ENCODE data around the gene WDR7. TPM values are rescaled to one million over a fixed set of nuclear protein-coding genes. Genes with fewer than 3 reads are reported as not detected.
A peak's percentile ranks its signal among the peaks of the same experiment; 100 is the strongest.
"Not testable (repeated sequence)": the region's sequence is repeated elsewhere in the genome, so short reads cannot be mapped to it uniquely, and the experiment has no call there.

The WDR7 gene
- total RNA-seq, 1 experiment from 2014 or later = 7.3 TPM

GRCh38 chr18:56654280-56654679 lies 3.1 kb downstream of the WDR7 start:
- DNase-seq (ENCODE audit: low spot score) = not testable (repeated sequence)

GRCh38 chr18:56658261-56658660 lies 7.1 kb downstream of the WDR7 start:
- DNase-seq (ENCODE audit: low spot score) = no peak

DNA sequence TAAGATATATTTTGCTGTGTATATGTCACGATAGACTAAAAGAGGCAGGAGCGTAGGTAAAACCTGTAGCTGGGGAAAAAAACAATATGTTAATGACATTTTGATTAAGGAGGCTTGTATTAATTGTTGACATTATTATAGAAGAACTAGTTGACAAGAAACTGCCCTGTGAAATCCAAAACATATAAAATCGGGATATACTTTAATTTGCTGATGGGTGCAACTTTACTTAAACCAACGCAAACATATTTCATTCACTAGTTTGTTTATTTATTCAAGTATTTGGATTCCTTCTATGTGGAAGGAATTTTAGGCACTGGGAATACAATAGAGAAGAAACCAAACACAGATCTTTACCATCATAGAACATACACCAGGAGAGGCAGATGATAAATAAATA lies 8.0 kb downstream of the WDR7 start:
- DNase-seq (ENCODE audit: low spot score) = no peak

- DNase-seq (ENCODE audit: low spot score) = no peak
Observed at GRCh38 chr18:56660655-56661054, 9.5 kb downstream of the WDR7 start.

DNA sequence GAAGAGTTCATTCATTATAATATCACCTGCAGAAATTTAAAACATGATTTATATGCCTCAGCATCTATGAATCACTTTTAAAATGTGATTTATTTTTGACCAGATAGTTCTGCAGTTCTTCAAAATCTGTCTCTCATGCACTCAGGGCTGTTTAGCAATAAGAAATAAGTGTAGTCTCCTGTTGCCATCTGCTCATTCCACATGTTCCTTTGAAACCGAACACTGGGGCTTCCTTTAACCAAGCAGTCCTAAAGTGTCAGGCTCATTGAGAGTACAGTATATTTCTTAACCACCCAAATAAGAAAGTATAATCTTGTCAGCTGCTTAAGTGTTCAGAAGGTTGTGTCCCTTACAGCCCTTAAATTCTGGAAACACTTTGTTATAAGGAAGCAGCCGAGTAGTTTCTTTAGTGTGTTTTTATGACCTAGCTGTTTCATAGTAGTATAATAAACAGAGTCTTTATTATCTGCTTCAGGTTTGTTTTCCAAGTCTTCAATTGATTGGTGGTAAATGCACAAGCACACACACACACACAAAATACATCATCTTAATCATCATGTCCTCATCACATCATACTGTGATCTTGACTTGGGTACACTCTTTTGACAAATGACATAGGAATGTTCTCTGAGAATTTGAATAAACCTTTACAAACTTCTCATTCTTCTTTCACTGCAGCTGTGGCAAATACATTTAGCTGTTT lies 10.4 kb downstream of the WDR7 start:
- no peak for DNase-seq (ENCODE audit: low spot score)

GRCh38 chr18:56662063-56662408 lies 10.9 kb downstream of the WDR7 start:
- DNase-seq (ENCODE audit: low spot score) = no peak

- no peak for DNase-seq (ENCODE audit: low spot score)
Observed at GRCh38 chr18:56662502-56662901, 11.3 kb downstream of the WDR7 start.

- DNase-seq (ENCODE audit: low spot score) = no peak
Observed at GRCh38 chr18:56662902-56663301, 11.7 kb downstream of the WDR7 start.

DNA sequence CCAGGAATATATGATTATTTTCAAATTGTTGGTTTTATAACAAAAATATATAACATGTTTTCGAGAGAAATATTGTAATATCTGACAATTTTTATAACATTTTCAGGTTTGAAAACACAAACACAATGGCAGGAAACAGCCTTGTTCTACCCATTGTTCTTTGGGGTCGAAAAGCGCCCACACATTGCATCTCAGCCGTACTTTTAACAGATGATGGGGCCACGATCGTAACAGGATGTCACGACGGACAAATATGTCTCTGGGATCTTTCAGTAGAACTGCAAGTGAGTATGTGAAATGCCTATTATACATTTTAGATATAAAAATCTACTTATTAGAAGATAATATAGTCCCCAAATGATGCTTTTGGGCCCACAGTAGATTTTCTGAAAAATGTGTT lies 21.2 kb downstream of the WDR7 start:
- DNase-seq (ENCODE audit: low spot score) = no peak

DNA sequence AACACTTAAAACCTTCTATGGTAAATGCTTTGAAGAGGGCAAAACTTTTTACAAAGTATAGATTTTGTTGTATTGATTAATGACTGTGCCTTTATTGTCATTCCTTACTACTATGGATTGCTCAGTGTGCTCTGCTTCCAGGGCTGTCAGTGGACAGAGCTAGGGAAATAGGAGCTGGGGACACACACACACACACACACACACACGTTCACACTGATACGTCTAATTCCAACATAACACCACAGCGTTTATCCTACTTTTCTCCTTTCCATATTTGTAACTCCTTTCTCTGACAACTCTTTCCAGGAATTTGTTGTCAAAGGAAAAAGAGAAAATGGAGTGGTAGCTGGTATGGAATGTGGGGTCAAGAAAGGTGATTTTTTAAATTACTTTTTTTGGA lies 21.8 kb downstream of the WDR7 start:
- no peak for DNase-seq (ENCODE audit: low spot score)

DNA sequence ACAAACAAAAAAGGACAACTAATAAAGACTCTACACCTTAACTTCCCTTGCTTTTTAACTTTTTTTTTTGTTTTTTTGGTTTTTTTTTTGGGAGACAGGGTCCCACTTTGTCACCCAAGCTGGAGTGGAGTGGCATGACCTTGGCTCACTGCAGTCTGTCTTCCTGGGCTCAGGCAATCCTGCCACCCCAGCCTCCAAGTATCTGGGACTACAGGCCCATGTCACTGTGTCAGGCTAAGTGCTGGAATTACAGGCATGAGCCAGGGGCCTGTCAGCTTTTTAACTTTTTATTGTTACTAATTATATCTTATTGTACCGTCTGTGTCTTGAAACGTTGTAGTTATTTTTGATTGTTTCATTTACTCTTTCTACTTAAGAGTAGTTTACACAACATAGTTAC lies 25.5 kb downstream of the WDR7 start:
- no peak for DNase-seq (ENCODE audit: low spot score)

DNA sequence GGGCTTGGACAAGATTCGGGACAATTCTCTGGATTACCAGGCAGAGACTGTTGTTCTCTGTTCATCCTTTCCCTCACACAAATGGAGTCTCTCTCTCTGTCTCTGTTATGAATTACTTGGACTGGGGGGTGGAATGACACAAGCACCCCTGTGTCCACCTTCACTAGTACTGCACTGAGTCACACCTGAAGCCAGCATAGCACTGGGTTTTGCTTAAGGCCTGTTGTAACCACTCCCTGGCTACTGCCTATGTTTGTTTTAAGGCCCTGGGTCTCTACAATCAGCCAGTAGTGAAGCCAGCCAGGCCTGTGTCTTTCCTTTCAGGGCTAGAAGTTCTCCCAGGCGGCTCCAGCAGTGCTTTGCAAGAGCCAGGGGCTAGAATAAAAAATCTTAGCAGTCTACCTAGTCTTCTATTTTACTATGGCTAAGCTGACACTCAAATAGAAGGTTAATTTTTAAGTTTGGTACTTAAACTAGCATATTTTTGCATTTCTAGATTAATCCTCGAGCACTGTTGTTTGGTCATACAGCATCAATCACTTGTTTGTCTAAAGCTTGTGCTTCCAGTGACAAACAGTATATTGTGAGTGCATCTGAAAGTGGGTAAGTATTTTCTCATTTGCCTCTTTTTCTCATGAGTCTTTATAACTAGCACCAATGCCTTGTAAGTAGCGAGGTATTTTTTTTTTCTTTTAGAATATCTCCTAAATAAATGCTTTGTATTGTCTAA lies 27.8 kb downstream of the WDR7 start:
- DNase-seq (ENCODE audit: low spot score) = no peak

GRCh38 chr18:56684277-56684676 lies 33.1 kb downstream of the WDR7 start:
- DNase-seq (ENCODE audit: low spot score) = no peak

DNA sequence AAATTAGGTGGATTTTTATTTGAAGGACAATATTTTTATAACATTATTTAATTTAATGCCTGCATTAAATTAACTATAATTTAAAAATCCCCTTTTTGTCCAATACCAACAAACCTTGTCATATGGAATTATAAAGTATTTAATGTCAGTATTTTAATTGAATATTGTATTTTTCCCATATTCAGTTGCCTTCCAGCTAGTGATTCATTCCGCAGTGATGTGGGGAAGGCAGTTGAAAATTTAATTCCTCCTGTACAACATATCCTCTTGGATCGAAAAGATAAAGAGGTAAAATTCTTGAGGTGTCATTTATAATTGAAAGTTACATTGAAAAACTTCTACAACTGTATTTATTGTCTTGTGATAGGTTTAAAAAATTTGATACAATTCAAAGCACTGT lies 40.4 kb downstream of the WDR7 start:
- no peak for DNase-seq (ENCODE audit: low spot score)

GRCh38 chr18:56696966-56697365 lies 45.8 kb downstream of the WDR7 start:
- DNase-seq (ENCODE audit: low spot score) = no peak

DNA sequence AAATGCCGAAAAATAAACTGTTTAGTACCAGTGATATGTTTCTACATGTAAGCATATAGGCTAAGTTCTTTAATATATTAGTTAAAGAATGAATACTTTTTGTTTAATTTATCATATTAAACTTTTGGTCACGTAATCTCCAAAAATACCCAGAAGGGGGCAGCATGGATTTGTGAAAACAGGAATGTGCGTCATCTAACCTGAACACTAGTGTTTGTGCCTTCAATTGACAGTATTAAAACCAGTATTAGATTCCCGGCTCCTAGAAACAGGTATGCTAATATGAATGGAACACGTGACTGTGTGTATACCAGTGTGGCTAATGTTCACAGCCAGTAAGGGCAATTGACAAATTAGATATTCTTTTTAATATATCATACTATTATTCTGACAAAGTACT lies 51.8 kb downstream of the WDR7 start:
- DNase-seq (ENCODE audit: low spot score) = peak; percentile 1

GRCh38 chr18:56709463-56709862 lies 58.3 kb downstream of the WDR7 start:
- DNase-seq (ENCODE audit: low spot score) = peak; percentile 81

DNA sequence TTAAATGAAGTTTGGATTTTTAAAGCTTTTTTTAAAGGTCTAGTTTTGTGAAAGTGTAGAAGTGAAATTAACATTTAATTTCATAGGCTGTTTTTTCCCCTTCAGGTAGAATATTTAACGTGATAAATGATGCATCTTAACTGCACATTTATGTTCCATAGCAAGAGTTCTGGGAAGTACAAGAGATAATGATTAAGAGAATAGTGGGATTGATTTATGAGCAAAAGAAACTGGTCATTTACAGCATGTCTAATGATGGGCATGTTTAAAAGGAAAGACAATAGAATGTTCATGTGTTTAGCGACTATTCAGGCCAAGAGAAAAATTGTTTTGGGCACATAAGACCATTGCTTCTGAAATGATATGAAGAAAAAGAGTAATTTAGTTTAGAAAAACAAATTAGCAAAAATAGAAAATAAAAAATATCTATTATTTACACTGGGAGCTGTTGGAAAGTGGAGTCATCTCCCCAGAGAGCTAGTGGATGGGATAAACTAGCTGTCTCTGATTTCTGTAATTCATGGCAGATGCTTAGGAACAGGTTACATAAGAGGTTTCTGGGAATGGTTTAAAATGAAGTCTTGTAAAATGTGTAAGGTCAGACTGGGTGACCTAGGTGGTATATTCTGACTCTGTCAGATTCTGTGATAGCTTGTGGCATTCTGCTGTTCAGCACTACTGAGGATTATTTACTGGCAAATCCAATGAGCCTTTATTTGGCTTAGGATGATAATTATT lies 60.7 kb downstream of the WDR7 start:
- no peak for DNase-seq (ENCODE audit: low spot score)

DNA sequence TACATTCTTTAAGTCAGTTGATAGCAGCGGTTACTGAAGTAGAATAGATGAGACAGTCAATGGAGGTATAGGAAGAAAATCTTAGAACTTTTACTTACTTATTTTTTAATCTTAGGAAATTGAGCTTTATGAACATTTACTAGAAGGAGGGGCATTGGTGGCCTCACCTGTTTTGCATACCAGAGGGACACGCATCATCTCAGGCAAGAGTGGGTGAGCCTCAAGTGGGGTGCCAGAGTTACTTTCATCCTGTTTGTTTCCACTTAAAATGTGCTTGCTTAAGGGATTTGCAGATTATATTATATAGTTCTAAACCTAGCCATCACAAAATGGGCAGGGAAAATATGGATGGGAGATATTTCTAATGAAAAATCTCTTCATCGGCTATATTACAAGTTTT lies 61.6 kb downstream of the WDR7 start:
- DNase-seq (ENCODE audit: low spot score) = no peak

DNA sequence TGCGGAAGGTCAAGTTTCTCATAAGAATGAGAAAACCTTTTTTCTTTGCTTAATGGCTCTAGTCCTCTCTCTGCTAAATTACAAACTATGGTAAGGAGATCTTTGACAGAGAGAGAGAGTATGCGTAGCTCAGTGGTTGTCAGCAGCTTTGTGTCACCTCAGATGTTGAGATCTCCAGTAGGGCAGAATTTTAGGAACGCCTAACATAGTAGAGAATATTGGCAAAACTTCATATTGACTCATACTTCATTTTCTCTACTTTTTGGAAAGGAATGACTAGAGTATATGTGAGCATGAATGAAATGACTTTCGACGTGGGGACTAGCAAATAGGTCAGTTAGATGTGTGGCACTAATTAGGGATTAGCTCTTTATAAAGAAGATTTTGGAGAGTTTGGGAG lies 64.0 kb downstream of the WDR7 start:
- DNase-seq (ENCODE audit: low spot score) = no peak

- DNase-seq (ENCODE audit: low spot score) = no peak
Observed at GRCh38 chr18:56716692-56717146, 65.6 kb downstream of the WDR7 start.

GRCh38 chr18:56721031-56721430 lies 69.9 kb downstream of the WDR7 start:
- DNase-seq (ENCODE audit: low spot score) = no peak

DNA sequence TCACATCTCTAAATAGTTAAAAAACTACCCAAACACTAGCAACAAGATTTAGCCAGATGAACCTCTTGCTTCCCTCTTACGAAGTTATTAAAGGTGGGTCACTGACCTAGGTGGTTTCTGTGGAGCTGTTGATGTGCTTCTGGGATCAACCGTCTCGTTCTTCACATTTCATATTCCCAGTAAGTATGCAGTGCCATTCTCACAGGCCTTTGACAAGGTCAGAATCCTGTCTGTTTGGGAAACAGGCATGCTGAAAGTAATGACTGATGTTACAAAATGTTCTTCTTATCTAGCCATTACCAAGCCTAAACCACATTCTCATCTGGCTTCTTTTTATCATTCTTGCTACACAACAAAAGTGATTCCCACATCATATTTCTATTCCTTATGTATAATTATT lies 70.3 kb downstream of the WDR7 start:
- DNase-seq (ENCODE audit: low spot score) = no peak
